GM12873 (cell line): Measurements from ENCODE around the gene FLNB.
A peak's percentile ranks its signal among the peaks of the same experiment; 100 is the strongest.

Source experiments
- TF ChIP-seq, protein P1 (sequence below): IDR thresholded peaks from 2 replicates; pipeline ENCODE4 v1.5.1; 2012; ENCODE audit warnings: low read depth, mild to moderate bottlenecking, moderate library complexity, low read length, control low read depth; ENCODE audit not compliant: insufficient read depth; ENCODE audit errors: missing control alignments

Gene FLNB

DNA sequence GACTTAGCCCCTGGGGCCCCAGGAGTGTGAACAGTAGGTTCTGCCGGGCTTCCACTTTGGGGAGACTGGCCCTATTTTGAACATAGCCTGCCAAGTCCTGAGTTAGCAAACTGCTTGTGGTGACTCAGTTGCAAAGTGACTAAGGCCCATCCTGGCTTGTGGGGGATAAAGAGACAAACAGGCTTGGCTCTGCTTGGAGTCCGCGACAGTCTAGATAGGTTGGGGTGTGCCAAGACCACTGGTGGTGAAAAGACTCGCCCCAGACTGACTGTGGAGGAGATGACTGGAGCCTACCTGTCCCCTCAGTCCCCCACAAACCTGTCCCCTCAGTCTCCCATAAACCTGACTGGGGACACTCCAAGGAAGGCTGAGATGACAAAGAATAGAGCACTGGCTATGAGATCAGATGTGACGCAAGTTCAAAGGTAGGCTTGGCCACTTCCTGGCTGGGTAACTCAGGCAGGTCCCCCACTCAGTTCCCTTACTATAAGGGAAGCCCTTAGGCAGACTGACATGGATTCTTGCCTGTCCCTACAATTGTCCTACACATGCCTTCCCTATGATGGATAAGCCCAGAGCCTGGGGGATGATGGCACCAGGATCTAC is 198.3 kb downstream of the FLNB start:
- TF ChIP-seq, protein P1, sequence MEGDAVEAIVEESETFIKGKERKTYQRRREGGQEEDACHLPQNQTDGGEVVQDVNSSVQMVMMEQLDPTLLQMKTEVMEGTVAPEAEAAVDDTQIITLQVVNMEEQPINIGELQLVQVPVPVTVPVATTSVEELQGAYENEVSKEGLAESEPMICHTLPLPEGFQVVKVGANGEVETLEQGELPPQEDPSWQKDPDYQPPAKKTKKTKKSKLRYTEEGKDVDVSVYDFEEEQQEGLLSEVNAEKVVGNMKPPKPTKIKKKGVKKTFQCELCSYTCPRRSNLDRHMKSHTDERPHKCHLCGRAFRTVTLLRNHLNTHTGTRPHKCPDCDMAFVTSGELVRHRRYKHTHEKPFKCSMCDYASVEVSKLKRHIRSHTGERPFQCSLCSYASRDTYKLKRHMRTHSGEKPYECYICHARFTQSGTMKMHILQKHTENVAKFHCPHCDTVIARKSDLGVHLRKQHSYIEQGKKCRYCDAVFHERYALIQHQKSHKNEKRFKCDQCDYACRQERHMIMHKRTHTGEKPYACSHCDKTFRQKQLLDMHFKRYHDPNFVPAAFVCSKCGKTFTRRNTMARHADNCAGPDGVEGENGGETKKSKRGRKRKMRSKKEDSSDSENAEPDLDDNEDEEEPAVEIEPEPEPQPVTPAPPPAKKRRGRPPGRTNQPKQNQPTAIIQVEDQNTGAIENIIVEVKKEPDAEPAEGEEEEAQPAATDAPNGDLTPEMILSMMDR = no peak

- TF ChIP-seq, protein P1 = no peak
Observed at GRCh38 chr3:58207954-58208353, 199.7 kb downstream of the FLNB start.

DNA sequence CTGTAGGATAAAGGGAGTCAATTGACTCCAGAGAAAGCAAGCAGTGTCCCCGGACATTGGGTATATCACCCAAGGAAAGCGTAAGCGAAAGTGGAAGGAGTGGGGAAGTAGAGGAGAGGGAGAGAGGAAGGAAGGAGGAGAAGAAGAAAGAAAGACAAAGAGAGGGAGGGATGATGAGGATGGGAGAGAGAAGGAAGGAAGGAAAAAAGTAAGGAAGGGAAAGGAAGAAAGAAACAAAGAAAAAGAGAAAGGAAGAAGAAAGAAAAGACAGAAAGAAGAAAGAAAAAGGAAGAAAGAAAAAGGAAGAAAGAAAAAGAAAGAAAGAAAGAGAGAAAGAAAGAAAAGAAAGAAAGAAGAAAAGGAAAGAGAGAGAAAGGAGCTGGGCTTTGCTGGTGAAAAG is 201.7 kb downstream of the FLNB start:
- TF ChIP-seq, protein P1 = no peak

GRCh38 chr3:58210761-58211460 is 202.7 kb downstream of the FLNB start, which contains the start of gene DNASE1L3:
DNASE1L3 (minus strand) TSS chr3:58210972; CDS start chr3:58210906, 66 bp downstream.
- TF ChIP-seq, protein P1 = no peak

DNA sequence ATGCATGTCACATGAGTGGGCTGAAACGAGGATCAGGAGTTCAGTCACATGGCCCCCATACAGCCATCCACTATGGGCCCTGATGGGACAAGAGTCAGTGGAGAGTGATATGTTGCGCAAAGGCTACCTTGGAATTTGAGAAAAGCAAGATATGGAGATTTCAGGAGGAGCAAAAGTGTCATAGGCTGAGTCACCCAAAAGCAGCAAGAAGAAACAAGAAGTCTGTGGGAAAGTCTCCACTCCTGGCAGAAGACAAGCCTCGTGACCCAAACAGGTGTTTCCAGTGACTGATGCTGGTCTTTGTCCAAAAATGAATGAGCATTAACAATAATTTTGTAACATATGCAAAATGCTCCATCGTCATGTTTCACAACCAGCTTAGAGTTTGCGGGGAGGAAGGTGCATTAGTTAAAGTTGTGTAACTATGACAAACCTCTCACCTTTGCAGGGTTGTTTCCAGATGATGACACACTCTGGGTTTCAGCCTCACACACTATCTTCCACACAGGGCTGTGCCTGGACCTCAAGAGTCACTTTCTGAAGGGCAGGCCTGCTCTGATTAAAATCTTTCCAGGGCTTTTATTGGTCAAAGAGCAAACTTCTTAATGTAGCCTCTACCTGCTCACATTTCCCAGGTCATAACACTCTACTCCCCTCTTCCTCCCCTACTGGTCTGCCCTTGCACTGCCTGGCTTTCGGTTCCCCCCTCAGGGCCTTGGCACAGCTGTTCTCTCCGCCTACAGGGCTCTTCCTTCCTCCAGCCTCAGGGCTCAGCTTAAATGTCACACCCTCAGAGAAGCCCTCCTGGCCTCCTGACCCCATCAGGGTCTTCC is 206.5 kb downstream of the FLNB start:
- TF ChIP-seq, protein P1 = peak; percentile 70

DNA sequence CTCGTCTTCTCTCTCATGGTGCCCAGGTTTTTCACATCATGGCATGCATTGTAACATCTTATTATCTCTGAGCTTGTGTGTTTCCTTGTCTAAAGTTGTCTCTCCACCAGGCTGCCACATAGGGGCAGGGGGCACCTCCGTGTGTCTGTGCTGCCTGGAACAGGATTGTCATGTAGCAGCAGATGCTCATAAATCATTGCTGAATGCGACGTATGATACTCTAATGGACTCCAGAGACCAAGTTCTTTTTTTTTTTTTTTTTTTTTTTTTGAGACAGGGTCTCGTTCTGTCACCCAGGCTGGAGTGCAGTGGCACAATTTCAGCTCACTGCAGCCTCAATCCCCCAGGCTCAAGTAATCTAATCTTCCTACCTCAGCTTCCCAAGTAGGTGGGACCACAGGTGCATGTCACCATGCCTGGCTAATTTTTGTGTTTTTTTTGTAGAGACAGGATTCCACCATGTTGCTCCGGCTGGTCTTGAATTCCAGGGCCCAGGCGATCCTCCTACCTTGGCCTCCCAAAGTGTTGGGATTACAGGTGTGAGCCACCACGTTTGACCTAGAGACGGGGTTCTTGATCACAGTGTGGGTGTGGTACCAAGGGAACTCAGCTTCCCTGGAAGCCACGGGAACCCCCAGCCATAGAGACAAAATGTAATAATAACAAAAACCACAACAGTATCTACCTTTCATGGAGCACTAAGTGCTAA is 207.2 kb downstream of the FLNB start:
- TF ChIP-seq, protein P1 = no peak
